Endothelial cell (in vitro differentiated cells): Measurements from ENCODE around the gene ATXN7L1. TPM values are rescaled to one million over a fixed set of nuclear protein-coding genes. Genes with fewer than 3 reads are reported as not detected.

ENCODE experiments used
- DNase-seq: peaks from one replicate; pipeline ENCODE4 v3.0.0; 2021; ENCODE audit warnings: low spot score
- H3K27ac Mint-ChIP-seq: one replicate; pipeline ENCODE4 v1.8.0; 2021; ENCODE audit warnings: mixed read lengths, inconsistent platforms; ENCODE audit not compliant: unreplicated experiment
- H3K27me3 Mint-ChIP-seq: one replicate; pipeline ENCODE4 v1.8.0; 2021; ENCODE audit warnings: mild to moderate bottlenecking, moderate library complexity, mixed read lengths, inconsistent platforms; ENCODE audit not compliant: unreplicated experiment
- H3K36me3 Mint-ChIP-seq: one replicate; pipeline ENCODE4 v1.8.0; 2021; ENCODE audit warnings: mild to moderate bottlenecking, low read depth, mixed read lengths, inconsistent platforms; ENCODE audit not compliant: unreplicated experiment
- H3K4me1 Mint-ChIP-seq: one replicate; pipeline ENCODE4 v1.8.0; 2021; ENCODE audit warnings: mild to moderate bottlenecking, mixed read lengths, inconsistent platforms; ENCODE audit not compliant: unreplicated experiment
- H3K4me3 Mint-ChIP-seq: one replicate; pipeline ENCODE4 v1.8.0; 2021; ENCODE audit warnings: mild to moderate bottlenecking, mixed read lengths, inconsistent platforms; ENCODE audit not compliant: unreplicated experiment
- H3K9me3 Mint-ChIP-seq: one replicate; pipeline ENCODE4 v1.8.0; 2021; ENCODE audit warnings: mixed read lengths, inconsistent platforms; ENCODE audit not compliant: unreplicated experiment
- total RNA-seq: library from RNA; stranded (reverse); fragmentation: NEBNext Ultra II Directional; extraction: Animal tissue kit (Norgen Biotek cat#: 25700); gene quantifications from one replicate; pipeline ENCODE4 v1.2.1, GENCODE V29; 2021; ENCODE audit not compliant: unreplicated experiment
- TF ChIP-seq, protein P1 (sequence below): fragments of 200-600 bp; sonication (generic); IDR thresholded peaks from one replicate; pipeline ENCODE4 v1.5.0; 2021; ENCODE audit warnings: antibody characterized with exemption; ENCODE audit not compliant: unreplicated experiment

ATXN7L1 gene
- total RNA-seq, 1 donor from 2014 or later: 18.4 TPM

DNA sequence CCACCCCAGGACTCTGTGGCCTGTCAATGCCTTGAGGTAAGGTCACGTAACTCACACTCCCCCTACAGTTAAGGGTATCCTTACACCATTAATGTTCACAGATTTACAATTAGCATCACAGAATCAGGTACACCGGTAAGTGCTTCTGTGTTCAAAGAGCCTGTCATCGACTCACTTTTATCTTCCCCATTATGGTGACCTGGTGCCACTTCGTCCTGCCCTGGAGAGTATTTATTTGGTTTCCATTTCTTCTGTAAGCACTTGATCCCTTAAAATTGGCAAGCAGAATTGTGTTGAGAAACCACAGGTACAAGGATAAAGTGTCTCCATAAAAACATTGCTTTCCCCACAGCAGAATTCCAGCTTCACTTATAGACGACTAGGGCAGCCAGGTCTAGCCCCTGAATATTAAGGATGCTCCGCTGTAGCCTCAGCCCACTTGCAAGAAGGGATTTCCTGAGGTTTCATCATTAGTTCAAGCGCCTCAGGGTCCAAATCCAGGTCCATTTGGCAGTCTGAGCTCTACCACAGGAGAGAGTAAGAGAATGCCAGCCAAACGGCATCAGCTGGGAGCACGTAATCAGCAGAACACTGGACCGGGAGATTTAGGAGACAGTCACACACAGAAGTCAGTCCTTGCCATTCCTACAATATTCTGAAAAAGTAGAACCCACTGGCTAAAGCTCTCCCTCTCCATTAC, 10.1 kb downstream of the ATXN7L1 start:
- TF ChIP-seq, protein P1, sequence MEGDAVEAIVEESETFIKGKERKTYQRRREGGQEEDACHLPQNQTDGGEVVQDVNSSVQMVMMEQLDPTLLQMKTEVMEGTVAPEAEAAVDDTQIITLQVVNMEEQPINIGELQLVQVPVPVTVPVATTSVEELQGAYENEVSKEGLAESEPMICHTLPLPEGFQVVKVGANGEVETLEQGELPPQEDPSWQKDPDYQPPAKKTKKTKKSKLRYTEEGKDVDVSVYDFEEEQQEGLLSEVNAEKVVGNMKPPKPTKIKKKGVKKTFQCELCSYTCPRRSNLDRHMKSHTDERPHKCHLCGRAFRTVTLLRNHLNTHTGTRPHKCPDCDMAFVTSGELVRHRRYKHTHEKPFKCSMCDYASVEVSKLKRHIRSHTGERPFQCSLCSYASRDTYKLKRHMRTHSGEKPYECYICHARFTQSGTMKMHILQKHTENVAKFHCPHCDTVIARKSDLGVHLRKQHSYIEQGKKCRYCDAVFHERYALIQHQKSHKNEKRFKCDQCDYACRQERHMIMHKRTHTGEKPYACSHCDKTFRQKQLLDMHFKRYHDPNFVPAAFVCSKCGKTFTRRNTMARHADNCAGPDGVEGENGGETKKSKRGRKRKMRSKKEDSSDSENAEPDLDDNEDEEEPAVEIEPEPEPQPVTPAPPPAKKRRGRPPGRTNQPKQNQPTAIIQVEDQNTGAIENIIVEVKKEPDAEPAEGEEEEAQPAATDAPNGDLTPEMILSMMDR: no peak
- Mint-ChIP-seq H3K4me1 (peaks cover 12% of the 10 kb centered on the region), H3K27me3 (peaks cover 2% of the 10 kb centered on the region), H3K9me3 (no peaks in the 10 kb centered on the region), H3K4me3 (no peak overlapping the region), H3K36me3 (peaks cover 14% of the 10 kb centered on the region), H3K27ac (no peak overlapping the region)
- no peak for DNase-seq

DNA sequence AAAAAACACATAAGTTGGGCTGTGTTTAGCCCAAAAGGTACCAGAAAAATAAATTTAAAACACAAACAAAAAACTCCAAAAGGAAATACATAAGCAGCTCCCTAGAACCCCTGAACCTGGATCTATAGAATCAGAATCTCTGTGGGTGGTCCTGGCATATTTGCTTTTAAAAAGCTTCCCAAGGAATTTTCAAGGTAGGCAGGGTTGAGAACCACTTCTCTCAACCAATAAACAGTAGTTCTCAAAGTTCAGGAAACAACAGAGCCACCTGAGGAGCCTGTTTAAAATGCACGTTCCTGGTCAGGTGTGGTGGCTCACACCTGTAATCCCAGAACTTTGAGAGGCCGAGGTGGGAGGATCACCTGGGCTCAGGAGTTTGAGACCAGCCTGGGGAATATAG, 12.5 kb downstream of the ATXN7L1 start:
- peaks cover 5% of the 10 kb centered on the region for H3K36me3 Mint-ChIP-seq
- peaks cover 12% of the 10 kb centered on the region for H3K4me1 Mint-ChIP-seq
- no peaks in the 10 kb centered on the region for H3K9me3 Mint-ChIP-seq
- DNase-seq: no peak
- no peak overlapping the region for H3K27ac Mint-ChIP-seq
- TF ChIP-seq, protein P1: no peak
- H3K27me3 Mint-ChIP-seq: peaks cover 3% of the 10 kb centered on the region
- H3K4me3 Mint-ChIP-seq: no peak overlapping the region

DNA sequence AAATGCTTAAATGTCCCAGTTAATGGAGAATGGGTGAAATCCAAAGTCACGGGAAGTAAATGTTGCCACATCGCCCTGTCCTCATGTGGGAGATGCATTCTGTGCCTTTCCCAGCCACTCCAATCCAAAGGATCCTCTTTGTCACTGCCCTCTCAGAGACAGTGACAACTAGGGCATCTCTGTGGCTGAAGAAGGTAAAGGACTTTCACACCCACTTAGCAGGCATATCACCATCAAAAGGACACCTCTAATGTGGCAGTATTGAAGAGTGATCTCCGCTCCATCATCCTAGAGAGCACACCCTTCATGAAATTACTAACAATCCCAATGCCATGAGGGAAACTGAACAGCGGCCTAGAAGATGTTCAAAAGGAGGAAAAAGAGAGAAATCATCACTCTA, 13.6 kb downstream of the ATXN7L1 start:
- H3K4me1 Mint-ChIP-seq: peaks cover 7% of the 10 kb centered on the region
- TF ChIP-seq, protein P1: no peak
- H3K36me3 Mint-ChIP-seq: peaks cover 4% of the 10 kb centered on the region
- H3K27ac Mint-ChIP-seq: no peak overlapping the region
- DNase-seq: no peak
- peaks cover 3% of the 10 kb centered on the region for H3K27me3 Mint-ChIP-seq
- H3K9me3 Mint-ChIP-seq: no peaks in the 10 kb centered on the region
- H3K4me3 Mint-ChIP-seq: no peak overlapping the region

DNA sequence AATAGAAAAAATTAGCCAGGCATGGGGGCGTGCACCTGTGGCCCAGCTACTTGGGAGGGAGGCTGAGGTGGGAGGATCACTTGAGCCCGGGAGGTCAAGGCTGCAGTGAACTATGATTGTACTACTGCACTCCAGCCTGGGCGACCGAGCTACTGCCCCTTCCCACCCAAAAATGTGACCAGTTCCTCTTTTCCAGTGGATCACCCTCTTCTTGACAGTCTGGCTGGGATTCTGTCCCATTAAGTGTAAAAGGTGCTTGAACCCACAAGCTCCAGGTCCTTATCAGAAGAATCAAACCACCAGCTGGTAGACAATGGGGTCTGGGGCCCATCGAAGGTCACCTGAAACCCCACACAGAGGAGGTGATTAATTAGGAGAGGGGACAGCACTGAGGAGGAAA, 14.1 kb downstream of the ATXN7L1 start:
- DNase-seq: no peak
- H3K4me1 Mint-ChIP-seq: peaks cover 6% of the 10 kb centered on the region
- no peaks in the 10 kb centered on the region for H3K9me3 Mint-ChIP-seq
- H3K4me3 Mint-ChIP-seq: no peak overlapping the region
- H3K36me3 Mint-ChIP-seq: peaks cover 4% of the 10 kb centered on the region
- no peak overlapping the region for H3K27ac Mint-ChIP-seq
- H3K27me3 Mint-ChIP-seq: peaks cover 3% of the 10 kb centered on the region
- TF ChIP-seq, protein P1: no peak

DNA sequence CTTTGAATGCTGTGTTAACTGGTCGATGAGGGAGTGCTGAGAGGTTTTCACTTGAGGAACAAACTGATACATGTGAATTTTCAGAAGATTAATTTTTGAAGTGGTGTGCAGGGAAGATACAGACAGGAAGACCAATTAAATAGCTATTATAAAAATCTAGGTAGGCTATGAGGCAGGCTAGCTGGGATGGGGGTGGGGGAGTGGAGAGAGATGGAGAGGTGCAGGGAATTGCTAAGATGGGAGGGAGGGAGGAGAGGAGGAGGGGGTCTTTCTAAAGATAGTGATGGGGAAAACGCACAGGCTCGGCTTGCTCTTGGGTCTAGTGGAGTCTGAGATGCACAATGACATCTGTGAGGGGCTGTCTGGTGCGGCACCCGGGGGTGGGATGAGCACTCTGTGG, 15.2 kb downstream of the ATXN7L1 start:
- Mint-ChIP-seq H3K9me3 (no peaks in the 10 kb centered on the region), H3K27ac (no peak overlapping the region)

More for the DNA sequence above, 15.2 kb downstream of the ATXN7L1 start:
- Mint-ChIP-seq H3K4me1 (peaks cover 8% of the 10 kb centered on the region), H3K27me3 (peaks cover 3% of the 10 kb centered on the region), H3K4me3 (no peak overlapping the region), H3K36me3 (no peaks in the 10 kb centered on the region)
- no peak for DNase-seq
- TF ChIP-seq, protein P1: no peak
